Liver (tissue), 9 donors: ENCODE results near the gene NEK7. TPM values are rescaled to one million over a fixed set of nuclear protein-coding genes. Genes with fewer than 3 reads are reported as not detected.

ENCODE experiments used
- DNase-seq: peaks from one replicate; pipeline ENCODE4 v3.0.0-alpha.2; 2017; ENCODE audit warnings: low spot score
- H3K27ac ChIP-seq, 2 donors: one replicate each; pipeline ENCODE4 v1.7.0; 2013; ENCODE audit warnings: inconsistent platforms in 2 of 2, low read length in 2 of 2, control low read depth in 1 of 2, low read depth in 1 of 2, mild to moderate bottlenecking in 1 of 2
- H3K27me3 ChIP-seq, 4 donors: one replicate each; pipeline versions ENCODE4 v1.6.1 to v1.7.0; 2013; ENCODE audit warnings: low read length in 3 of 4, inconsistent platforms in 1 of 4, mild to moderate bottlenecking in 1 of 4, moderate library complexity in 1 of 4; ENCODE audit not compliant: control insufficient read depth in 4 of 4, insufficient read depth in 4 of 4
- H3K36me3 ChIP-seq, 4 donors: one replicate each; pipeline versions ENCODE4 v1.6.1 to v1.7.0; 2013; ENCODE audit warnings: low read length in 3 of 4, mild to moderate bottlenecking in 3 of 4, low read depth in 1 of 4, moderate library complexity in 1 of 4; ENCODE audit not compliant: control insufficient read depth in 4 of 4, insufficient read depth in 3 of 4
- H3K4me1 ChIP-seq, 4 donors: one replicate each; pipeline versions ENCODE4 v1.6.1 to v1.7.0; 2013; ENCODE audit warnings: low read length in 3 of 4, mild to moderate bottlenecking in 3 of 4, moderate library complexity in 1 of 4; ENCODE audit not compliant: control insufficient read depth in 4 of 4, insufficient read depth in 4 of 4
- H3K4me3 ChIP-seq, 3 donors: one replicate each; pipeline versions ENCODE4 v1.6.1 to v1.7.0; 2013; ENCODE audit warnings: low read length in 3 of 3, control low read depth in 1 of 3, low read depth in 1 of 3, mild to moderate bottlenecking in 1 of 3
- H3K9ac ChIP-seq, 2 donors: one replicate each; pipeline ENCODE4 v1.7.0; 2013; ENCODE audit warnings: low read length in 2 of 2, mild to moderate bottlenecking in 2 of 2, moderate library complexity in 2 of 2, control low read depth in 1 of 2, low read depth in 1 of 2
- H3K9me3 ChIP-seq, 4 donors: one replicate each; pipeline versions ENCODE4 v1.6.1 to v1.7.0; 2013; ENCODE audit warnings: low read length in 3 of 4; ENCODE audit not compliant: control insufficient read depth in 4 of 4
- ATF3 ChIP-seq: IDR thresholded peaks from 2 replicates; pipeline ENCODE4 v1.6.1; 2016; ENCODE audit warnings: antibody characterized with exemption
- EGR1 ChIP-seq, 2 donors: IDR thresholded peaks; 2 replicates each; pipeline ENCODE4 v1.6.1; 2016 to 2018; ENCODE audit warnings: antibody characterized with exemption in 2 of 2, low read depth in 2 of 2
- FOXA1 ChIP-seq: IDR thresholded peaks from 2 replicates; pipeline ENCODE4 v1.6.1; 2016; ENCODE audit warnings: antibody characterized with exemption
- FOXA2 ChIP-seq: IDR thresholded peaks from 2 replicates; pipeline ENCODE4 v1.6.1; 2016; ENCODE audit warnings: antibody characterized with exemption
- GABPA ChIP-seq, 2 donors: IDR thresholded peaks in 1 of 2; conservative IDR thresholded peaks in 1 of 2; 2 replicates each; pipeline ENCODE4 v1.6.1; 2016; ENCODE audit warnings: antibody characterized with exemption in 2 of 2, mild to moderate bottlenecking in 1 of 2, moderate library complexity in 1 of 2
- HNF4A ChIP-seq, 2 donors: conservative IDR thresholded peaks; 2 replicates each; pipeline ENCODE4 v1.6.1; 2016; ENCODE audit warnings: antibody characterized with exemption in 2 of 2, mild to moderate bottlenecking in 2 of 2
- HNF4G ChIP-seq: IDR thresholded peaks from 2 replicates; pipeline ENCODE4 v1.6.1; 2016; ENCODE audit warnings: antibody characterized with exemption
- JUND ChIP-seq, 2 donors: IDR thresholded peaks; 2 replicates each; pipeline ENCODE4 v1.6.1; 2016; ENCODE audit warnings: antibody characterized with exemption in 2 of 2
- NR2F2 ChIP-seq: IDR thresholded peaks from 2 replicates; pipeline ENCODE4 v1.6.1; 2016; ENCODE audit warnings: antibody characterized with exemption
- RAD21 ChIP-seq, 2 donors: IDR thresholded peaks; 2 replicates each; pipeline ENCODE4 v1.6.1; 2016; ENCODE audit warnings: antibody characterized with exemption in 2 of 2, mild to moderate bottlenecking in 2 of 2
- RXRA ChIP-seq, 2 donors: IDR thresholded peaks; 2 replicates each; pipeline ENCODE4 v1.6.1; 2017 to 2018; ENCODE audit warnings: antibody characterized with exemption in 2 of 2, mild to moderate bottlenecking in 1 of 2
- SP1 ChIP-seq: IDR thresholded peaks from 2 replicates; pipeline ENCODE4 v1.6.1; 2018; ENCODE audit warnings: antibody characterized with exemption, mild to moderate bottlenecking
- TAF1 ChIP-seq: conservative IDR thresholded peaks from 2 replicates; pipeline ENCODE4 v1.6.1; 2016; ENCODE audit warnings: antibody characterized with exemption, mild to moderate bottlenecking
- YY1 ChIP-seq: IDR thresholded peaks from 2 replicates; pipeline ENCODE4 v1.6.1; 2016; ENCODE audit warnings: antibody characterized with exemption, mild to moderate bottlenecking
- ZBTB33 ChIP-seq: IDR thresholded peaks from 2 replicates; pipeline ENCODE4 v1.6.1; 2016; ENCODE audit warnings: antibody characterized with exemption
- WGBS: extraction: QIAGEN DNeasy Blood & Tissue Kit; methylation state at CpG from one replicate; pipeline ENCODE4 v1.1.7; 2013; 5-methylcytosine and 5-hydroxymethylcytosine counted together
- polyA plus RNA-seq, 2 donors: library from polyadenylated mRNA; stranded (reverse) in 1 of 2; unstranded in 1 of 2; fragments of 200-250 nt in 1 of 2; fragments of >200 nt in 1 of 2; fragmentation: Nextera tagmentation in 1 of 2; extraction: Ambion mirVana in 1 of 2; gene quantifications; one replicate each; pipeline versions ENCODE4 v1.2.1 to v1.2.3, GENCODE V29; 2013 to 2015
- total RNA-seq, 2 donors: library from RNA; depleted of rRNA; stranded (reverse); fragments of >200 nt; gene quantifications; one replicate each; pipeline ENCODE4 v1.2.3, GENCODE V29; 2014
- TF ChIP-seq, protein P1 (sequence below): fragments of 150-350 bp; IDR thresholded peaks from 2 replicates; pipeline ENCODE4 v1.5.1; 2017; ENCODE audit warnings: improper control_type of control experiment, low read depth, low read length; ENCODE audit not compliant: missing input control
- TF ChIP-seq, protein P2 (sequence below): IDR thresholded peaks from 2 replicates; pipeline ENCODE4 v1.6.1; 2016; ENCODE audit warnings: antibody characterized with exemption
- TF ChIP-seq, protein P3 (sequence below): IDR thresholded peaks from 2 replicates; pipeline ENCODE4 v1.6.1; 2016; ENCODE audit warnings: antibody characterized with exemption, mild to moderate bottlenecking
- donor health status: healthy.
- donor health status: healthy.
- donor health status: healthy.
- donor health status: healthy.
- donor health status: healthy.

NEK7 gene
- total and polyA plus RNA-seq, 4 donors, result 9.2 to 34.4 (median 20.2) TPM

GRCh38 chr1:198290089-198290683 is 133.4 kb downstream of the NEK7 start:
- no peaks in the 10 kb centered on the region for H3K9me3 ChIP-seq
- peaks cover 0 to 11% (median 0%) of the 10 kb centered on the region in 4 donors for H3K4me1 ChIP-seq
- H3K27ac ChIP-seq, result no peak overlapping the region
- H3K4me3 ChIP-seq, result no peak overlapping the region
- H3K27me3 ChIP-seq, result no peaks in the 10 kb centered on the region
- H3K9ac ChIP-seq, result no peak overlapping the region
- no peak for DNase-seq
- no peaks in the 10 kb centered on the region for H3K36me3 ChIP-seq
- 91% methylated on average over 7 of the region's 7 CpGs for WGBS
- TF ChIP-seq YY1, result no peak
- no peak for TF ChIP-seq FOXA1
- no peak for TF ChIP-seq RAD21 (IDR thresholded peaks at IDR 0.05)
- TF ChIP-seq, protein P1, sequence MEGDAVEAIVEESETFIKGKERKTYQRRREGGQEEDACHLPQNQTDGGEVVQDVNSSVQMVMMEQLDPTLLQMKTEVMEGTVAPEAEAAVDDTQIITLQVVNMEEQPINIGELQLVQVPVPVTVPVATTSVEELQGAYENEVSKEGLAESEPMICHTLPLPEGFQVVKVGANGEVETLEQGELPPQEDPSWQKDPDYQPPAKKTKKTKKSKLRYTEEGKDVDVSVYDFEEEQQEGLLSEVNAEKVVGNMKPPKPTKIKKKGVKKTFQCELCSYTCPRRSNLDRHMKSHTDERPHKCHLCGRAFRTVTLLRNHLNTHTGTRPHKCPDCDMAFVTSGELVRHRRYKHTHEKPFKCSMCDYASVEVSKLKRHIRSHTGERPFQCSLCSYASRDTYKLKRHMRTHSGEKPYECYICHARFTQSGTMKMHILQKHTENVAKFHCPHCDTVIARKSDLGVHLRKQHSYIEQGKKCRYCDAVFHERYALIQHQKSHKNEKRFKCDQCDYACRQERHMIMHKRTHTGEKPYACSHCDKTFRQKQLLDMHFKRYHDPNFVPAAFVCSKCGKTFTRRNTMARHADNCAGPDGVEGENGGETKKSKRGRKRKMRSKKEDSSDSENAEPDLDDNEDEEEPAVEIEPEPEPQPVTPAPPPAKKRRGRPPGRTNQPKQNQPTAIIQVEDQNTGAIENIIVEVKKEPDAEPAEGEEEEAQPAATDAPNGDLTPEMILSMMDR, result no peak
- TF ChIP-seq FOXA2, result no peak
- TF ChIP-seq, protein P2, sequence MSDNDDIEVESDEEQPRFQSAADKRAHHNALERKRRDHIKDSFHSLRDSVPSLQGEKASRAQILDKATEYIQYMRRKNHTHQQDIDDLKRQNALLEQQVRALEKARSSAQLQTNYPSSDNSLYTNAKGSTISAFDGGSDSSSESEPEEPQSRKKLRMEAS, result no peak
- TF ChIP-seq JUND (IDR thresholded peaks at IDR 0.05), result no peak
- TF ChIP-seq HNF4A (conservative IDR thresholded peaks at IDR 0.05), result no peak
- no peak for TF ChIP-seq TAF1
- no peak for TF ChIP-seq GABPA (IDR thresholded peaks at IDR 0.05 in 1 of 2, conservative IDR thresholded peaks at IDR 0.05 in 1 of 2)
- no peak for TF ChIP-seq HNF4G
- no peak for TF ChIP-seq EGR1 (IDR thresholded peaks at IDR 0.05; ENCODE audit: low read depth in 2 of 2)
- TF ChIP-seq ZBTB33, result no peak

DNA sequence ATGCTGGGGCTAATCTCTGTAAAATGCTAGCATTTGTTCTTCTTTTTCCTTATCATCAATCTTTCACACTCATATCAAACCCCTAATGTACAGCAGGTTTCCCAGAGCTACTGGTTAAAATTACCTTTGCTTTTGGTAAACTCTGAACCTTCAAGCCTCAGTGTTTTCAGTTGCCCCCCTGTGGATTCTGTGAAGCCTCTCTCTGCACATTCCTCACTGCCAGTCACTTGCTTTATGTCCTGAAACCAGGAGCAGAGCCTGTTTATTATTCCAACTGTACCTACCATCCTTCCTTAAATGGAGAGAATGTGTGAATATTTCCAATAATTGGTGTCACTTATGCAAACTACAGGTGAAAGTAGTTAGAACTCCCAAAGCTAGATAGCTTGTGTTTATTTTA is 134.2 kb downstream of the NEK7 start:
- TF ChIP-seq, protein P1, result no peak
- no peak for TF ChIP-seq JUND (IDR thresholded peaks at IDR 0.05)
- no peak for TF ChIP-seq YY1
- TF ChIP-seq RXRA (IDR thresholded peaks at IDR 0.05), result no peak
- TF ChIP-seq RAD21 (IDR thresholded peaks at IDR 0.05), result no peak
- no peak for TF ChIP-seq SP1
- no peak for TF ChIP-seq NR2F2
- TF ChIP-seq FOXA1, result no peak
- TF ChIP-seq HNF4A (conservative IDR thresholded peaks at IDR 0.05), result no peak
- TF ChIP-seq, protein P3, sequence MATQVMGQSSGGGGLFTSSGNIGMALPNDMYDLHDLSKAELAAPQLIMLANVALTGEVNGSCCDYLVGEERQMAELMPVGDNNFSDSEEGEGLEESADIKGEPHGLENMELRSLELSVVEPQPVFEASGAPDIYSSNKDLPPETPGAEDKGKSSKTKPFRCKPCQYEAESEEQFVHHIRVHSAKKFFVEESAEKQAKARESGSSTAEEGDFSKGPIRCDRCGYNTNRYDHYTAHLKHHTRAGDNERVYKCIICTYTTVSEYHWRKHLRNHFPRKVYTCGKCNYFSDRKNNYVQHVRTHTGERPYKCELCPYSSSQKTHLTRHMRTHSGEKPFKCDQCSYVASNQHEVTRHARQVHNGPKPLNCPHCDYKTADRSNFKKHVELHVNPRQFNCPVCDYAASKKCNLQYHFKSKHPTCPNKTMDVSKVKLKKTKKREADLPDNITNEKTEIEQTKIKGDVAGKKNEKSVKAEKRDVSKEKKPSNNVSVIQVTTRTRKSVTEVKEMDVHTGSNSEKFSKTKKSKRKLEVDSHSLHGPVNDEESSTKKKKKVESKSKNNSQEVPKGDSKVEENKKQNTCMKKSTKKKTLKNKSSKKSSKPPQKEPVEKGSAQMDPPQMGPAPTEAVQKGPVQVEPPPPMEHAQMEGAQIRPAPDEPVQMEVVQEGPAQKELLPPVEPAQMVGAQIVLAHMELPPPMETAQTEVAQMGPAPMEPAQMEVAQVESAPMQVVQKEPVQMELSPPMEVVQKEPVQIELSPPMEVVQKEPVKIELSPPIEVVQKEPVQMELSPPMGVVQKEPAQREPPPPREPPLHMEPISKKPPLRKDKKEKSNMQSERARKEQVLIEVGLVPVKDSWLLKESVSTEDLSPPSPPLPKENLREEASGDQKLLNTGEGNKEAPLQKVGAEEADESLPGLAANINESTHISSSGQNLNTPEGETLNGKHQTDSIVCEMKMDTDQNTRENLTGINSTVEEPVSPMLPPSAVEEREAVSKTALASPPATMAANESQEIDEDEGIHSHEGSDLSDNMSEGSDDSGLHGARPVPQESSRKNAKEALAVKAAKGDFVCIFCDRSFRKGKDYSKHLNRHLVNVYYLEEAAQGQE, result no peak
- no peak for TF ChIP-seq HNF4G
- TF ChIP-seq, protein P2, result no peak
- TF ChIP-seq EGR1 (IDR thresholded peaks at IDR 0.05; ENCODE audit: low read depth in 2 of 2), result no peak
- no peak for TF ChIP-seq FOXA2
- no peak for TF ChIP-seq ATF3
- Histone ChIP-seq H3K4me1 (peaks cover 0 to 11% (median 0%) of the 10 kb centered on the region in 4 donors), H3K9ac (no peak overlapping the region), H3K27me3 (no peaks in the 10 kb centered on the region), H3K9me3 (no peaks in the 10 kb centered on the region), H3K27ac (no peak overlapping the region), H3K4me3 (no peak overlapping the region), H3K36me3 (no peaks in the 10 kb centered on the region)
- DNase-seq, result no peak
